HEK293T (cell line): ENCODE results near the gene RAPH1.
A peak's percentile ranks its signal among the peaks of the same experiment; 100 is the strongest.
"Not testable (repeated sequence)": the region's sequence is repeated elsewhere in the genome, so short reads cannot be mapped to it uniquely, and the experiment has no call there.

Experiments
- CTCF ChIA-PET: fragments of 350-600 bp; formaldehyde crosslinking; extraction: SDS; loops from one replicate; lab custom pipeline; 2021; ENCODE audit warnings: antibody characterized with exemption, inconsistent platforms; lab: Yijun Ruan, JAX
- POLR2A ChIA-PET: fragments of 350-600 bp; formaldehyde crosslinking; extraction: SDS; loops from one replicate; lab custom pipeline; 2020; ENCODE audit warnings: antibody characterized with exemption, inconsistent platforms; lab: Yijun Ruan, JAX
- DNase-seq: peaks from one replicate; pipeline ENCODE4 v3.0.0; 2012; ENCODE audit warnings: mixed read lengths; ENCODE audit errors: extremely low spot score
- ARNT ChIP-seq: fragments of 450-650 bp; IDR thresholded peaks from 2 replicates; pipeline ENCODE4 v1.6.1; 2017; ENCODE audit warnings: mild to moderate bottlenecking
- BHLHE40 ChIP-seq: fragments of 450-650 bp; IDR thresholded peaks from 2 replicates; pipeline ENCODE4 v1.6.1; 2016; ENCODE audit warnings: mild to moderate bottlenecking, moderate library complexity, borderline replicate concordance
- CTBP1 ChIP-seq: fragments of 450-650 bp; IDR thresholded peaks from 2 replicates; pipeline ENCODE4 v1.6.1; 2016; ENCODE audit warnings: borderline replicate concordance
- ELF4 ChIP-seq: fragments of 450-650 bp; IDR thresholded peaks from 2 replicates; pipeline ENCODE4 v1.6.1; 2017; ENCODE audit warnings: antibody characterized with exemption
- FOXA1 ChIP-seq: fragments of 450-650 bp; IDR thresholded peaks from 2 replicates; pipeline ENCODE4 v1.6.1; 2016; ENCODE audit warnings: mild to moderate bottlenecking
- FOXK2 ChIP-seq: fragments of 450-650 bp; IDR thresholded peaks from 2 replicates; pipeline ENCODE4 v1.6.1; 2016; ENCODE audit warnings: mild to moderate bottlenecking
- FOXM1 ChIP-seq: fragments of 450-650 bp; IDR thresholded peaks from 2 replicates; pipeline ENCODE4 v1.6.1; 2017; ENCODE audit warnings: mild to moderate bottlenecking, borderline replicate concordance
- HDGF ChIP-seq: fragments of 450-650 bp; IDR thresholded peaks from 2 replicates; pipeline ENCODE4 v1.6.1; 2017; ENCODE audit warnings: antibody characterized with exemption, borderline replicate concordance
- L3MBTL2 ChIP-seq: fragments of 450-650 bp; conservative IDR thresholded peaks from 2 replicates; pipeline ENCODE4 v1.6.1; 2016; ENCODE audit warnings: mild to moderate bottlenecking
- LEF1 ChIP-seq: fragments of 450-650 bp; IDR thresholded peaks from 2 replicates; pipeline ENCODE4 v1.6.1; 2017; ENCODE audit warnings: mild to moderate bottlenecking, borderline replicate concordance
- NFRKB ChIP-seq: fragments of 450-650 bp; IDR thresholded peaks from 2 replicates; pipeline ENCODE4 v1.6.1; 2016; ENCODE audit warnings: mild to moderate bottlenecking, moderate library complexity
- PKNOX1 ChIP-seq: fragments of 450-650 bp; IDR thresholded peaks from 2 replicates; pipeline ENCODE4 v1.6.1; 2016
- SP1 ChIP-seq: fragments of 450-650 bp; IDR thresholded peaks from 2 replicates; pipeline ENCODE4 v1.6.1; 2017
- SUZ12 ChIP-seq: fragments of 450-650 bp; IDR thresholded peaks from 2 replicates; pipeline ENCODE4 v1.6.1; 2016; ENCODE audit warnings: mild to moderate bottlenecking
- TARDBP ChIP-seq: fragments of 450-650 bp; IDR thresholded peaks from 2 replicates; pipeline ENCODE4 v1.6.1; 2016
- ZNF384 ChIP-seq: fragments of 450-650 bp; IDR thresholded peaks from 2 replicates; pipeline ENCODE4 v1.6.1; 2016

Gene RAPH1

GRCh38 chr2:203395858-203396257 lies 139.2 kb downstream of the RAPH1 start:
- DNase-seq = no peak
- ChIA-PET POLR2A (no interaction called here), CTCF (interaction anchor here (0.6 kb wide), 1 partner anchor 113 kb away, joined by 4 read pairs; no protein-coding TSS in a partner anchor)
- TF ChIP-seq FOXA1 (no peak), ELF4 (no peak), FOXM1 (no peak), NFRKB (no peak), FOXK2 (no peak), ZNF384 (no peak), LEF1 (no peak), HDGF (no peak)

DNA sequence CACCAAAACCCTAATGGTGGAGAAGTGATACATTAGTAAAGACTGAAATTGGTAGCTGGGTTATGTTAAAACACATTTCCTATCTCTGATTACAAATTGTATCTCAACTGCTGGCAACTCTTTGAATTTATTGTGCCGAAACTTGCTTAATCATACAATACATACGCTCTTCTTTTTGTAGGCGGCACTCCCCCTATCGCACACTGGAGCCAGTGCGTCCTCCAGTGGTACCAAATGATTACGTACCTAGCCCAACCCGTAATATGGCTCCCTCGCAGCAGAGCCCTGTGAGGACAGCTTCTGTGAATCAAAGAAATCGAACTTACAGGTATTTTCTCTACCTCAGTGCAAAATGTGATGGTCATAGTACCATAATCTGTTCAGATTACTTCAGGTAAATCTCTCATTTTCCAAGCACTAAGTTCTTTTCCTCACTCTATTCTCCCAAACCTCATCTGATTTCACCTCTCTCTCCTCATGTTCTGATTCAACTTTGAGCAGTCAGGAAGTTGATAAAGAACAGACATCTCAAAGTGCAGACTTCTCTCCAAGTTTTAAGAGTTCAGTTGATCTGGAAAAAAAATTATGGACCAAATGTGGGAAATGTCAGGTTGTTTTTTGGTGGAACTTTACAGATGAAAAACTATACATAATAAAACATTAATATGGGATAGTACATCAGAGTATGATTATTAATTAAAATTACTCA lies 140.4 kb downstream of the RAPH1 start:
- DNase-seq = peak; percentile 23
- ChIA-PET POLR2A (no interaction called here), CTCF (interaction anchor here (0.6 kb wide), 1 partner anchor 221 kb away, joined by 5 read pairs; no protein-coding TSS in a partner anchor)
- TF ChIP-seq SUZ12 = no peak
- TF ChIP-seq CTBP1 = no peak
- no peak for TF ChIP-seq FOXA1
- TF ChIP-seq TARDBP = no peak
- no peak for TF ChIP-seq HDGF
- TF ChIP-seq ARNT = no peak
- no peak for TF ChIP-seq PKNOX1
- TF ChIP-seq ELF4 = no peak
- no peak for TF ChIP-seq FOXM1
- no peak for TF ChIP-seq ZNF384
- no peak for TF ChIP-seq SP1
- no peak for TF ChIP-seq NFRKB
- TF ChIP-seq FOXK2 = no peak
- TF ChIP-seq BHLHE40 = no peak

- not testable (repeated sequence) for DNase-seq
Observed at GRCh38 chr2:203388153-203388552, 146.9 kb downstream of the RAPH1 start.

GRCh38 chr2:203383038-203383437 lies 152.1 kb downstream of the RAPH1 start:
- TF ChIP-seq ZNF384 = no peak
- TF ChIP-seq FOXK2 = no peak
- no peak for TF ChIP-seq PKNOX1
- no peak for TF ChIP-seq CTBP1
- no peak for TF ChIP-seq SUZ12
- TF ChIP-seq SP1 = no peak
- TF ChIP-seq FOXM1 = no peak
- TF ChIP-seq HDGF = no peak
- no peak for TF ChIP-seq LEF1
- no peak for TF ChIP-seq NFRKB
- no peak for TF ChIP-seq L3MBTL2
- TF ChIP-seq TARDBP = no peak
- no peak for TF ChIP-seq BHLHE40
- no peak for TF ChIP-seq ARNT
- no peak for TF ChIP-seq ELF4
- ChIA-PET POLR2A (no interaction called here), CTCF (no interaction called here)
- no peak for DNase-seq

More at GRCh38 chr2:203388153-203388552, 146.9 kb downstream of the RAPH1 start:
- CTCF ChIA-PET, POLR2A ChIA-PET: not testable (repeated sequence)

DNA sequence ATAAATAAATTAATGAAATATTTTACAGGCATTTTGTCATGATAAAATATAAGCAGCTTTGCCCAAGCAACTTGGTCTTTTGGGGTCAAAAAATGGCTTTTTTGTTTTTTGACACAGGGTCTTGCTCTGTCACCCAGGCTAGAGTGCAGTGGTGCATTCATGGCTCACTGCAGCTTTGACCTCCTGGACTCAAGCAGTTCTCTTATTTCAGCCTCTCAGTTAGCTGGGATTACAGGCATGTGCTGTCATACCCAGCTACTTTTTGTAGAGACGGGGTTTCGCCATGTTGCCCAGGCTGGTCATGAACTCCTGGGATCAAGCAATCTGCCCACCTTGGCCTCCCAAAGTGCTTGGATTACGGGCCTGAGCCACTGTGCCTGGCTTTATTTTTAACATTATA lies 155.9 kb downstream of the RAPH1 start:
- no peak for DNase-seq
- ChIA-PET CTCF (no interaction called here), POLR2A (no interaction called here)
- no peak for TF ChIP-seq FOXK2
- no peak for TF ChIP-seq BHLHE40

DNA sequence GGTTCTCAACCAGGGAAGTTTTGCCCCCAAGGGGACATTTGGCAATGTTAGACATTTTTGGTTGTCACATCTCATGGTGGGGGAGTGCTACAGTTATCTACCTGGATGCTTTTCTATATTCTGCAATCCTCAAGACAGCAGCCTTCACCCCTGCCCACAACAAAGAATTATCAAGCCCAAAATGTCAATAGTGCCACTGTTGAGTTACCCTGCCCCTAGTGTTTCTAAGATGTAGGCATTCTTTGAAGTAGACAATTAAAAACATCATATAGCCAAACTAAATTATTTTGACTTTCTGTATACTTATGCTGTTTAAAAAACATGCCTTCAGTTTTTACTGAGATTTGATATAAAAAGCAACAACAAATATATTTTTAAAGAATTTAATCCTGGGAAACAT lies 158.9 kb downstream of the RAPH1 start:
- no peak for TF ChIP-seq FOXA1

GRCh38 chr2:203372706-203373105 lies 162.4 kb downstream of the RAPH1 start:
- POLR2A ChIA-PET, DNase-seq, CTCF ChIA-PET: not testable (repeated sequence)

More for the DNA sequence above, 158.9 kb downstream of the RAPH1 start:
- ChIA-PET CTCF (no interaction called here), POLR2A (no interaction called here)
- DNase-seq = no peak
